T-helper 9 cell (primary cell): ENCODE data around the gene BRINP3.
"Not testable (repeated sequence)": the region's sequence is repeated elsewhere in the genome, so short reads cannot be mapped to it uniquely, and the experiment has no call there.

Experiments used
- DNase-seq: peaks from one replicate; pipeline ENCODE4 v3.0.0-alpha.2; 2020

BRINP3 gene

DNA sequence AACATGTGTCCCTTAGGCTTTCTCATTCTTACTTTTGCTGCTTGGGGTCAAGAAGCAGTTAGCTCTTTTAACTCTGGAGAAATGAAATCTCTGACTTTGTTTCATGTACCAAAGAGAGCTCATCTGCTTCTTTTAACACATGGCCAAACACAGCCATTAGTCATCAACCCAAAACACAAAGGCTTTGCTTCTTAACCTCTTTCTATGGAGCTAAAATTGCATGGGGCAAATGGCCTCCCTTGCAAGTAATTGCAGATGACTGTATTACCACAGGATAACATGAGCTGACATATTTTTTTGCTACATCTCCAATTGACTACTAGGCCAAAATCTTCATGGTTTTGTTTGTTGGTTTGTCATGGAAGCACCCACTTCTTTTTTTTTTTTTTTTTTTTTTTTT lies 300.9 kb downstream of the BRINP3 start:
- DNase-seq, result no peak

- DNase-seq, result no peak
Observed at GRCh38 chr1:190175320-190175719, 302.3 kb downstream of the BRINP3 start.

GRCh38 chr1:190172651-190173430 lies 304.8 kb downstream of the BRINP3 start:
- no peak for DNase-seq

- no peak for DNase-seq
Observed at GRCh38 chr1:190170321-190170720, 307.3 kb downstream of the BRINP3 start.

DNA sequence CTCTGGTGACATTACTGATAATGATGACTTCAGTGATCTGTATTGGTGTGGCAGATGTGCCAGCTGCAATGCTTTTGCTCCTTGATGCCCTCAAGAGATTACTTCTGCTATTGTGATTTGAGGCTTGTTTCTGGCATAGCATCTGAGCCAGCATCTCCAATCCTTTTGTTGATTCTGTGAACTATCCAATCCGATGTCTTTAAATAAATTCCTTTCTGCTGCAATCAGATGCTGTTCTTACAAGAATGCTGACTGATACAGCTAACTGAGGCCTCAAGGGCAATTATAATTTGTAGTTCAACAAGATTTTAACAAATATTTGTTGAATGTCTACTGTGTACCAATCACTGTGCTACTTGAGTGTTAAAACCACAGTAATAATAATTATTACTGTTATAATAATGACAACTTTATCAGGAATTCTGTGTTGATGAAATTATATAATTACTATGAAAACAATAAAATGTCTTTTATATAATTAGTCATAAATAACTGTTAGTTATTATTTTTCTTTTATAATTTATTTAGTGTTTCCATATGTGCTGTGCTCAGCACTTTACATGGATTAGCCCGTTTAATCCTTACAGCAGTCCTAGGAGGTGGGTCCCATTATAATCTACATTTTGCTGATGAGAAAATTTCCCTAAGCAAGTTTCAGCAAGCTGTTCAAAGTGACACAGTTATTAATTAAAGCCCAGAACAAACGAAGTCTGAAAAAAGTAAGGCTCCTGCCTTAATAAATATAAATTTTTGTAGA lies 308.2 kb downstream of the BRINP3 start:
- DNase-seq, result no peak

DNA sequence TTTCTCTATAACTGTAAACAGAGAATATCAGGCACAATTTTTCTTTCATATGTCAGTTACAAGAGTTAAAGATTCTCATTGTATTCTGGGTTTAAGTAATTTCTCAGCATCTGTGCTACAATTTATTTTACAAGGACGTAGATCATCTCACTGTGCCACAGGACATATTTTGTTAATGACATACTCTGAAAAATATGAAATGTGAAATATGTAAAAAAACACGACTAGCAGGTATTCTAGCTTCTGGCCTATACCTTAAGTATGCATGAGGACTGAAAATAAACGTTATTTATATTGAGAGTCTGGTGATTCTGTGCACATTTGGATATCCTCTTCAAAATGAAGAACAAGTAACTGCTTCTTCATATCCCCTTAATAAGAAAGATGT lies 308.8 kb downstream of the BRINP3 start:
- DNase-seq, result no peak

DNA sequence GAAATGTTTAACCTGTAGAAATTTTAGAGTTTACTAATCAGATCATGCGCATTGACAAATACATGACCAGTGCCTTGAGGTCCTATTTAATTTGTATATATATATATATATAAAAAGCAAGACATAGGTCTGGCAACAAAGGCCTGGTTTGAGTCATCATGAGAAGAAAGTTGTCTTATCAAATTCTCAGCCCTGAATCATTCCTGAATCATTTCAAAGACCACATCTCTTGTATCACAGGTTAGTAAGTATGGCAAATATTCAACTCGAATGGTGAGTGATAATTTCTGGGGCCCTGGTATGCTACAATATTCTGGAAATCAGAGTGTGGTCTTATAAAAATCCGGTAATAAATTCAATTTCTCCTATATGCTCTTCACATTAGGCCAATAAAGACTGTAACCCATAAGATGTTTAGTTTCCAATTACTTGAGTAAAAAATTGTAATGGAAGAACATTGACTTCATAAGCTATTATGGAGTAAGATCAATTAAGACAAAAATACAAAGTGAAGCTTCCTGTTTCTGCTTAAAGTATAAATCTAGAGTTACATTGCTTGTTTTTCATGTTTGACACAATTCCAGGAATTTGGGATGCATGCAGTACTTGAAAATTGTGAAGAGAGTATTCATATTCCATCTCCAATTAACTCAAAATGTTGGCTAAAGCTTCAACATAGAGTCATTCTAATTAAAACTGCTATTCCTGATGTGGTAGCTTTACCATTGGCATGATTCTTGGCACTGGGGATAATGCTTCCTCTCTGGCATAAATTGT lies 309.4 kb downstream of the BRINP3 start:
- DNase-seq, result no peak

DNA sequence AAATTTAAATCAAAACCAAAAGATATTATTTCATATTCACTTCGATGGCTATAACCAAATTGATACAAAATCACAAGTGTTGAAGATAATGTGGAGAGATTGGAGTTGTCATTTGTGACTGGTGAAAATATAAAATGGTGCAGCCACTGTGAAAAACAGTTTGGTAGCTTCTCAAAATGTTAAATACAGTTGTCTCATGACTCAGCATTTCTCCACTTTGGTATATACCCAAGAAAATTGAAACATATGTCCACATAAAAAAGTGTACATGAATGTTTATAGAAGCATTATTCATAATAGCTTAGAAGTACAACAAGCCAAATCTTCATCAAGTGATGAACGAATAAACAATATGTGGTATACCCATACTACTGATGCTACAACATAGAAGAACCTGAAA lies 318.5 kb downstream of the BRINP3 start:
- DNase-seq, result no peak

DNA sequence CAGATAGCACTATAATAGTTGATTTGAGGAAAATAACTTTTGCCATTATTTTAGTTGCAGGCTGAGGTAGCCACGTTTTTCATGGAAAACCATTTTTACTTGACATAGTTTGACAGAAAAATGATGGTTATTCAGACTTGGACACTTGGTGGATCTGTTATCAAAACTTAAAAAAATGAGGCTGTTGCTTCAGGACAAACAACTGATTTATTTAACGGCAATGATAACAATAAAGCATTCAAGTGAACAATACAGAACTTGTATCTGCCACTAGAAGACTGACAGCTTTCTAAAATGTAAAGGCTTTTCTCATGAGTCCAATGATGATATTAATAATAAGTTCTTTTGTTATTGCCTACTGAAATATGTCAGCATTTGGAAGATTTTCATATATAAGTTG lies 322.9 kb downstream of the BRINP3 start:
- DNase-seq, result no peak

GRCh38 chr1:190147616-190148015 lies 330.0 kb downstream of the BRINP3 start:
- no peak for DNase-seq

- DNase-seq, result no peak
Observed at GRCh38 chr1:190144650-190145049, 333.0 kb downstream of the BRINP3 start.

GRCh38 chr1:190140644-190141043 lies 337.0 kb downstream of the BRINP3 start:
- DNase-seq, result no peak

GRCh38 chr1:190138702-190139101 lies 339.0 kb downstream of the BRINP3 start:
- no peak for DNase-seq

DNA sequence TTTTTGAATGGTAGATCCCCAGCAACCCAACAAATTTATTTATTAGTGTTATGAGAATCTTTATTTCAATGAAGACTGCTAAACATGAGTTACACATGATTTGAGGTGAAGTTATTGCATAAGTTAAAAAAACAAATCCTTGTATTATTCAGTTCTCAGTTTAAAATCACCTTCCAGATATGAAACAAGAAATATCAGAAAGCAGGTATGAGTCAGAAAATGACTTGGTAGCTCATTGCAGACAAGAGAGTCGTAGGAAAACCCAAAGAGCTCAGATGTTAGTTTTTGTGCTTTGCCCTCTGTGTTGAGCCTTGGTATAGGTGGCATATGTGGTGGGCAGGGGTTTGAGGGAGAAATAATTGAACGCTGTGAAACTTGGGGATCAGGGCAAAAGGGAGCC lies 339.4 kb downstream of the BRINP3 start:
- no peak for DNase-seq

GRCh38 chr1:190129366-190129765 lies 348.3 kb downstream of the BRINP3 start:
- no peak for DNase-seq

DNA sequence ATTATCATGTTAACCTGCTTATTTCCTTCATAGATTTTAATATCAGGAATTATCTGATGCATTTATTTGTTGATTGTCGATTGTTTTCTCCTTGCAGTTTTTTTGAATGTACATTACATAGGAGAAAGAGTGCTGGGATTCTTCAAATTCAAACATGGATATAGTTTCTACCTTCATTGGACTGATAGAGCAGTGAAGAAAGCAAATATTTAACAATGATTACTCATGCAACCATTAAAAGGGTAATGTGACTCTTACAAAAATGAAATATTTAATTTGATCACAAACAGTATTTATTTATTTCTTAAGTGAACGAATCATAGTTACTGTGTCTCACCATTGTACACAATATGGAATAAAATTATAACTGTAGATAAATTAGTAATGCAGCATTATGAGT lies 350.9 kb downstream of the BRINP3 start:
- no peak for DNase-seq

DNA sequence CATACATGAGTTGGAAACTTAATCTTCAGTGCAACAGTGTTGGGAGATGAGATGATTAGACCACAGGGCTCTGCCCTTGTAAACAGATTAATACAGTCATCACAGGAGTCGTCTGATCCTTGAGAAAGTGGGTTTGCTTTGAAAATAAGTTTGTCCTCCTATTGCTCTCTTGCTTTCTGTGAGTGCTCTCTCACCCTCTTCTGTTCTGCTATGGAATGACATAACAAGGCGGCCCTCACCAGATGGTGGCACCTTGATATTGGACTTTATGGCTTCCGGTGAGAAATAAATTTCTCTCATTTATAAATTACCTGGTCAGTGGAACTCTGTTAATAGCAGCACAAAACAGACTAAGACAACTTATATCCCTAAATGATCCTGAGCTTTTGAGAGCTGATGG lies 353.6 kb downstream of the BRINP3 start:
- no peak for DNase-seq

GRCh38 chr1:190120564-190120963 lies 357.1 kb downstream of the BRINP3 start:
- not testable (repeated sequence) for DNase-seq

DNA sequence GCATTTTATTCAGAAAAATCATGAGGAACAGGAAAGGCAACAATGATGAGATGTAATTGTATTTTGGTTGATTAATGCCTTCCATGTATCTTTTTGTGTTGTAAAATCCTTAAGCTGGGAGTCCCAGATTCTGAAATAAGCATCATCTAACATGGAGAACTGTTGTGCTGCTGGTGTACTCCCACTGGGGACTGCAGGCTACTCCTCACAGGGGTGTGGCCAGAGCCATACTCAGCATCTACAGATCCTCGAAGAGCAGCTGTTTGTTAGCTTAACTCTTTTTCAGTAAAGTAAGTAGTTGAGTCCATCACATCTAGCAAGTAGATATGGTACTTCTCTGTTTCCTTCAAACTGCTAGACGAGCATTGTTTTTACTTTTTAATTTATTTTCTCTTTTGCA lies 358.0 kb downstream of the BRINP3 start:
- no peak for DNase-seq

GRCh38 chr1:190116921-190117320 lies 360.7 kb downstream of the BRINP3 start:
- DNase-seq, result no peak

DNA sequence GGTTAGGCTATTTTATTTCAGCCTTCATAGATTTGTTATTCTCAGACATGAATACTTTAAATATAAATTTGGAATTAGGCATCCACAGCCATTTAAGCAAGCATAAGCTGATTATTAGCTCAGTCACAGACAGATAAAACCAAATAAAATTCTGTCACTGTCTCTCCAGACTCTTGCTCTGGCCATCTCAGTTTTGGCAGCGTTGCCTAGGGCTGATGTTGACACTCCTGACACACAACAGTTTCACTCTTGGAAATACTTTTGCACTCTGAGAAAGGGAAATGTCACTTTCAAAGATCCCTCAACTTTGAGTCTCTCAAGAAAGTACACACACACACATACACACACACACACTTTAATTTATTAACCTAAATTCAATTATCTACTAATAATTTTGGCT lies 372.7 kb downstream of the BRINP3 start:
- no peak for DNase-seq

- no peak for DNase-seq
Observed at GRCh38 chr1:190102757-190103326, 374.8 kb downstream of the BRINP3 start.

DNA sequence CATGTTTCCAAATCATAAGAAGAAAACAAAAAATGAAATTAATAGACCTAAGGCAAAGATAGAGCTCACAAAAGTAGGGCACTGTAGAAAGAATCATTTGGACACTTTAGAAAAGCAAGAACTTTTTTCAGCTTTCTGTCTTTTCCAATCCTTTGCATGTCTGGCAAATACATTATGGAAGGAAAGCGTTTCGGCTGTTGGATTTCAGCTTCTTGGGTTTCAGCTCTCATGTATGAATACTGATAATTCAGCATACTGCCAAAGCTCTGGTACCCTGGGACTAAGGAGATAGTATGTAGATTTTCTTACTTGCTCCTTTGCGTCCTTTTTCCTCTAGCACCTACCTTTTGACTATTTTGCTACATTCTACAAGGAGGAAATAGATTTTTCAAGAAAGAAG lies 375.9 kb downstream of the BRINP3 start:
- DNase-seq, result no peak
